K562 (cell line): Measurements from ENCODE around the gene DDIT3. TPM values are rescaled to one million over a fixed set of nuclear protein-coding genes. Genes with fewer than 3 reads are reported as not detected.
A peak's percentile ranks its signal among the peaks of the same experiment; 100 is the strongest.

ENCODE experiments used
- FOSL1 ChIP-seq: fragments of 200-800 bp; sonication (Bioruptor generic); conservative IDR thresholded peaks from 2 replicates; pipeline ENCODE4 v1.6.1; 2016; ENCODE audit warnings: missing genetic modification characterization, missing compliant biosample characterization
- POLR2A ChIP-seq: fragments of 450-650 bp; conservative IDR thresholded peaks from 2 replicates; pipeline ENCODE4 v1.6.1; 2016
- polyA plus RNA-seq, 8 experiments: library from polyadenylated mRNA; depleted of rRNA in 4 of 8; stranded (reverse) in 5 of 8; unstranded in 3 of 8; fragments of >200 nt; fragmentation: Nextera tagmentation in 2 of 8; fragmentation: Illumina TruSeq in 1 of 8; extraction: Ambion mirVana in 2 of 8; extraction: Trizol in 1 of 8; gene quantifications; 2 replicates each; pipeline versions ENCODE4 v1.2.1 to v1.2.3, GENCODE V29; 2011 to 2014; ENCODE audit warnings: inconsistent platforms in 1 of 8, missing spikeins in 1 of 8
- total RNA-seq, 7 experiments: library from RNA; depleted of rRNA in 6 of 7; stranded (reverse); fragments of >200 nt in 6 of 7; fragmentation: Illumina TruSeq in 2 of 7; extraction: Trizol in 2 of 7; gene quantifications; 2 replicates each; pipeline versions ENCODE4 v1.2.1 to v1.2.3, GENCODE V29; 2011 to 2021; ENCODE audit warnings: low replicate concordance in 1 of 7
- TF ChIP-seq, protein P1 (sequence below): sonication (generic); formaldehyde crosslinking; IDR thresholded peaks from 2 replicates; pipeline ENCODE4 v1.8.0; 2023; ENCODE audit warnings: missing genetic modification reagents, mild to moderate bottlenecking, borderline replicate concordance
- TF ChIP-seq, protein P2 (sequence below): fragments of 200-800 bp; sonication (Bioruptor generic); IDR thresholded peaks from 2 replicates; pipeline ENCODE4 v1.6.1; 2016; ENCODE audit warnings: missing genetic modification characterization, missing compliant biosample characterization
- TF ChIP-seq, protein P3 (sequence below): fragments of 450-650 bp; formaldehyde crosslinking; IDR thresholded peaks from 2 replicates; pipeline ENCODE4 v1.4.0; 2020; ENCODE audit warnings: mild to moderate bottlenecking, moderate library complexity
- TF ChIP-seq, protein P4 (sequence below): fragments of 450-650 bp; IDR thresholded peaks from 2 replicates; pipeline ENCODE4 v1.6.1; 2016; ENCODE audit warnings: low read depth

The DDIT3 gene
- total and polyA plus RNA-seq, 9 of the 15 experiments (the other 6 are each of a cell fraction or from before 2014, with no cell fraction given) = 59.1 to 272 (median 89.9) TPM

DNA sequence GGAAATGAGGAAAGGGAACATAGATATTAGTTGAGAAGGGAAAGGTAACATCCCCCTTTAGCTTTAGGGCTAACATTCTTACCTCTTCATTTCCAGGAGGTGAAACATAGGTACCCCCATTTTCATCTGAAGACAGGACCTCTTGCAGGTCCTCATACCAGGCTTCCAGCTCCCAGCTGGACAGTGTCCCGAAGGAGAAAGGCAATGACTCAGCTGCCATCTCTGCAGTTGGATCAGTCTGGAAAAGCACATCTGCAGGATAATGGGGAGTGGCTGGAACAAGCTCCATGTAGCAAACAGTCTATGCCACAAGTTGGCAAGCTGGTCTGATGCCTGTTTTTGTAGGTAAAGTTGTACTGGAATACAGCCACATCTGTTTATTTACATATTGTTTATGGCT, 3.1 kb downstream of the DDIT3 start (continued):
- TF ChIP-seq, protein P1, sequence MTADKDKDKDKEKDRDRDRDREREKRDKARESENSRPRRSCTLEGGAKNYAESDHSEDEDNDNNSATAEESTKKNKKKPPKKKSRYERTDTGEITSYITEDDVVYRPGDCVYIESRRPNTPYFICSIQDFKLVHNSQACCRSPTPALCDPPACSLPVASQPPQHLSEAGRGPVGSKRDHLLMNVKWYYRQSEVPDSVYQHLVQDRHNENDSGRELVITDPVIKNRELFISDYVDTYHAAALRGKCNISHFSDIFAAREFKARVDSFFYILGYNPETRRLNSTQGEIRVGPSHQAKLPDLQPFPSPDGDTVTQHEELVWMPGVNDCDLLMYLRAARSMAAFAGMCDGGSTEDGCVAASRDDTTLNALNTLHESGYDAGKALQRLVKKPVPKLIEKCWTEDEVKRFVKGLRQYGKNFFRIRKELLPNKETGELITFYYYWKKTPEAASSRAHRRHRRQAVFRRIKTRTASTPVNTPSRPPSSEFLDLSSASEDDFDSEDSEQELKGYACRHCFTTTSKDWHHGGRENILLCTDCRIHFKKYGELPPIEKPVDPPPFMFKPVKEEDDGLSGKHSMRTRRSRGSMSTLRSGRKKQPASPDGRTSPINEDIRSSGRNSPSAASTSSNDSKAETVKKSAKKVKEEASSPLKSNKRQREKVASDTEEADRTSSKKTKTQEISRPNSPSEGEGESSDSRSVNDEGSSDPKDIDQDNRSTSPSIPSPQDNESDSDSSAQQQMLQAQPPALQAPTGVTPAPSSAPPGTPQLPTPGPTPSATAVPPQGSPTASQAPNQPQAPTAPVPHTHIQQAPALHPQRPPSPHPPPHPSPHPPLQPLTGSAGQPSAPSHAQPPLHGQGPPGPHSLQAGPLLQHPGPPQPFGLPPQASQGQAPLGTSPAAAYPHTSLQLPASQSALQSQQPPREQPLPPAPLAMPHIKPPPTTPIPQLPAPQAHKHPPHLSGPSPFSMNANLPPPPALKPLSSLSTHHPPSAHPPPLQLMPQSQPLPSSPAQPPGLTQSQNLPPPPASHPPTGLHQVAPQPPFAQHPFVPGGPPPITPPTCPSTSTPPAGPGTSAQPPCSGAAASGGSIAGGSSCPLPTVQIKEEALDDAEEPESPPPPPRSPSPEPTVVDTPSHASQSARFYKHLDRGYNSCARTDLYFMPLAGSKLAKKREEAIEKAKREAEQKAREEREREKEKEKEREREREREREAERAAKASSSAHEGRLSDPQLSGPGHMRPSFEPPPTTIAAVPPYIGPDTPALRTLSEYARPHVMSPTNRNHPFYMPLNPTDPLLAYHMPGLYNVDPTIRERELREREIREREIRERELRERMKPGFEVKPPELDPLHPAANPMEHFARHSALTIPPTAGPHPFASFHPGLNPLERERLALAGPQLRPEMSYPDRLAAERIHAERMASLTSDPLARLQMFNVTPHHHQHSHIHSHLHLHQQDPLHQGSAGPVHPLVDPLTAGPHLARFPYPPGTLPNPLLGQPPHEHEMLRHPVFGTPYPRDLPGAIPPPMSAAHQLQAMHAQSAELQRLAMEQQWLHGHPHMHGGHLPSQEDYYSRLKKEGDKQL (CRISPR knock-in tag) = 0 out of 2 replicates have a peak, but pooled peaks have one; percentile 13
- TF ChIP-seq POLR2A (0 out of 2 replicates have a peak, but pooled peaks have one; percentile 12), FOSL1 (no peak)
- TF ChIP-seq, protein P2, sequence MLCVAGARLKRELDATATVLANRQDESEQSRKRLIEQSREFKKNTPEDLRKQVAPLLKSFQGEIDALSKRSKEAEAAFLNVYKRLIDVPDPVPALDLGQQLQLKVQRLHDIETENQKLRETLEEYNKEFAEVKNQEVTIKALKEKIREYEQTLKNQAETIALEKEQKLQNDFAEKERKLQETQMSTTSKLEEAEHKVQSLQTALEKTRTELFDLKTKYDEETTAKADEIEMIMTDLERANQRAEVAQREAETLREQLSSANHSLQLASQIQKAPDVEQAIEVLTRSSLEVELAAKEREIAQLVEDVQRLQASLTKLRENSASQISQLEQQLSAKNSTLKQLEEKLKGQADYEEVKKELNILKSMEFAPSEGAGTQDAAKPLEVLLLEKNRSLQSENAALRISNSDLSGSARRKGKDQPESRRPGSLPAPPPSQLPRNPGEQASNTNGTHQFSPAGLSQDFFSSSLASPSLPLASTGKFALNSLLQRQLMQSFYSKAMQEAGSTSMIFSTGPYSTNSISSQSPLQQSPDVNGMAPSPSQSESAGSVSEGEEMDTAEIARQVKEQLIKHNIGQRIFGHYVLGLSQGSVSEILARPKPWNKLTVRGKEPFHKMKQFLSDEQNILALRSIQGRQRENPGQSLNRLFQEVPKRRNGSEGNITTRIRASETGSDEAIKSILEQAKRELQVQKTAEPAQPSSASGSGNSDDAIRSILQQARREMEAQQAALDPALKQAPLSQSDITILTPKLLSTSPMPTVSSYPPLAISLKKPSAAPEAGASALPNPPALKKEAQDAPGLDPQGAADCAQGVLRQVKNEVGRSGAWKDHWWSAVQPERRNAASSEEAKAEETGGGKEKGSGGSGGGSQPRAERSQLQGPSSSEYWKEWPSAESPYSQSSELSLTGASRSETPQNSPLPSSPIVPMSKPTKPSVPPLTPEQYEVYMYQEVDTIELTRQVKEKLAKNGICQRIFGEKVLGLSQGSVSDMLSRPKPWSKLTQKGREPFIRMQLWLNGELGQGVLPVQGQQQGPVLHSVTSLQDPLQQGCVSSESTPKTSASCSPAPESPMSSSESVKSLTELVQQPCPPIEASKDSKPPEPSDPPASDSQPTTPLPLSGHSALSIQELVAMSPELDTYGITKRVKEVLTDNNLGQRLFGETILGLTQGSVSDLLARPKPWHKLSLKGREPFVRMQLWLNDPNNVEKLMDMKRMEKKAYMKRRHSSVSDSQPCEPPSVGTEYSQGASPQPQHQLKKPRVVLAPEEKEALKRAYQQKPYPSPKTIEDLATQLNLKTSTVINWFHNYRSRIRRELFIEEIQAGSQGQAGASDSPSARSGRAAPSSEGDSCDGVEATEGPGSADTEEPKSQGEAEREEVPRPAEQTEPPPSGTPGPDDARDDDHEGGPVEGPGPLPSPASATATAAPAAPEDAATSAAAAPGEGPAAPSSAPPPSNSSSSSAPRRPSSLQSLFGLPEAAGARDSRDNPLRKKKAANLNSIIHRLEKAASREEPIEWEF (CRISPR knock-in tag) = no peak
- TF ChIP-seq, protein P3, sequence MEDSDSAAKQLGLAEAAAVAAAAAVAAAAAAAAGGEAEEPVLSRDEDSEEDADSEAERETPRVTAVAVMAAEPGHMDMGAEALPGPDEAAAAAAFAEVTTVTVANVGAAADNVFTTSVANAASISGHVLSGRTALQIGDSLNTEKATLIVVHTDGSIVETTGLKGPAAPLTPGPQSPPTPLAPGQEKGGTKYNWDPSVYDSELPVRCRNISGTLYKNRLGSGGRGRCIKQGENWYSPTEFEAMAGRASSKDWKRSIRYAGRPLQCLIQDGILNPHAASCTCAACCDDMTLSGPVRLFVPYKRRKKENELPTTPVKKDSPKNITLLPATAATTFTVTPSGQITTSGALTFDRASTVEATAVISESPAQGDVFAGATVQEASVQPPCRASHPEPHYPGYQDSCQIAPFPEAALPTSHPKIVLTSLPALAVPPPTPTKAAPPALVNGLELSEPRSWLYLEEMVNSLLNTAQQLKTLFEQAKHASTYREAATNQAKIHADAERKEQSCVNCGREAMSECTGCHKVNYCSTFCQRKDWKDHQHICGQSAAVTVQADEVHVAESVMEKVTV (CRISPR knock-in tag) = no peak
- TF ChIP-seq, protein P4, sequence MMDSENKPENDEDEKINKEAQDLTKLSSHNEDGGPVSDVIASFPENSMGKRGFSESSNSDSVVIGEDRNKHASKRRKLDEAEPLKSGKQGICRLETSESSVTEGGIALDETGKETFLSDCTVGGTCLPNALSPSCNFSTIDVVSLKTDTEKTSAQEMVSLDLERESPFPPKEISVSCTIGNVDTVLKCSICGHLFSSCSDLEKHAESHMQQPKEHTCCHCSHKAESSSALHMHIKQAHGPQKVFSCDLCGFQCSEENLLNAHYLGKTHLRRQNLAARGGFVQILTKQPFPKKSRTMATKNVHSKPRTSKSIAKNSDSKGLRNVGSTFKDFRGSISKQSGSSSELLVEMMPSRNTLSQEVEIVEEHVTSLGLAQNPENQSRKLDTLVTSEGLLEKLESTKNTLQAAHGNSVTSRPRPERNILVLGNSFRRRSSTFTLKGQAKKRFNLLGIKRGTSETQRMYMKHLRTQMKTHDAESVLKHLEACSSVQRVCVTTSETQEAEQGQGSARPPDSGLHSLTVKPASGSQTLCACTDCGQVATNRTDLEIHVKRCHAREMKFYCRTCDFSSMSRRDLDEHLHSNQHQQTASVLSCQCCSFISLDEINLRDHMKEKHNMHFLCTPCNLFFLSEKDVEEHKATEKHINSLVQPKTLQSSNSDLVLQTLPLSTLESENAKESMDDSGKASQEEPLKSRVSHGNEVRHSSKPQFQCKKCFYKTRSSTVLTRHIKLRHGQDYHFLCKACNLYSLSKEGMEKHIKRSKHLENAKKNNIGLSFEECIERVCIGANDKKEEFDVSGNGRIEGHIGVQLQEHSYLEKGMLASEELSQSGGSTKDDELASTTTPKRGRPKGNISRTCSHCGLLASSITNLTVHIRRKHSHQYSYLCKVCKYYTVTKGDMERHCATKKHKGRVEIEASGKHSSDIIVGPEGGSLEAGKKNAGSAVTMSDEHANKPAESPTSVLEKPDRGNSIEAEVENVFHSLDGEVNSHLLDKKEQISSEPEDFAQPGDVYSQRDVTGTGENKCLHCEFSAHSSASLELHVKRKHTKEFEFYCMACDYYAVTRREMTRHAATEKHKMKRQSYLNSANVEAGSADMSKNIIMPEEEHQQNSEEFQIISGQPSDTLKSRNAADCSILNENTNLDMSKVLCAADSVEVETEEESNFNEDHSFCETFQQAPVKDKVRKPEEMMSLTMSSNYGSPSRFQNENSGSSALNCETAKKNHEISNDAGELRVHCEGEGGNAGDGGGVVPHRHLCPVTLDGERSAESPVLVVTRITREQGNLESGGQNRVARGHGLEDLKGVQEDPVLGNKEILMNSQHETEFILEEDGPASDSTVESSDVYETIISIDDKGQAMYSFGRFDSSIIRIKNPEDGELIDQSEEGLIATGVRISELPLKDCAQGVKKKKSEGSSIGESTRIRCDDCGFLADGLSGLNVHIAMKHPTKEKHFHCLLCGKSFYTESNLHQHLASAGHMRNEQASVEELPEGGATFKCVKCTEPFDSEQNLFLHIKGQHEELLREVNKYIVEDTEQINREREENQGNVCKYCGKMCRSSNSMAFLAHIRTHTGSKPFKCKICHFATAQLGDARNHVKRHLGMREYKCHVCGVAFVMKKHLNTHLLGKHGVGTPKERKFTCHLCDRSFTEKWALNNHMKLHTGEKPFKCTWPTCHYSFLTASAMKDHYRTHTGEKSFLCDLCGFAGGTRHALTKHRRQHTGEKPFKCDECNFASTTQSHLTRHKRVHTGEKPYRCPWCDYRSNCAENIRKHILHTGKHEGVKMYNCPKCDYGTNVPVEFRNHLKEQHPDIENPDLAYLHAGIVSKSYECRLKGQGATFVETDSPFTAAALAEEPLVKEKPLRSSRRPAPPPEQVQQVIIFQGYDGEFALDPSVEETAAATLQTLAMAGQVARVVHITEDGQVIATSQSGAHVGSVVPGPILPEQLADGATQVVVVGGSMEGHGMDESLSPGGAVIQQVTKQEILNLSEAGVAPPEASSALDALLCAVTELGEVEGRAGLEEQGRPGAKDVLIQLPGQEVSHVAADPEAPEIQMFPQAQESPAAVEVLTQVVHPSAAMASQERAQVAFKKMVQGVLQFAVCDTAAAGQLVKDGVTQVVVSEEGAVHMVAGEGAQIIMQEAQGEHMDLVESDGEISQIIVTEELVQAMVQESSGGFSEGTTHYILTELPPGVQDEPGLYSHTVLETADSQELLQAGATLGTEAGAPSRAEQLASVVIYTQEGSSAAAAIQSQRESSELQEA = no peak
